GM21825 (cell line): ENCODE measurements around the gene PBX1.

Source experiments
- ATAC-seq: cut with Tn5 transposase; IDR thresholded peaks from one replicate; pipeline ENCODE4 v1.9.1; 2021; ENCODE audit warnings: mild to moderate bottlenecking, moderate library complexity; ENCODE audit not compliant: unreplicated experiment

PBX1 gene

GRCh38 chr1:164689672-164690511 is 130.9 kb downstream of the PBX1 start:
- no peak for ATAC-seq

GRCh38 chr1:164692420-164692819 is 133.4 kb downstream of the PBX1 start:
- ATAC-seq = no peak

- no peak for ATAC-seq
These were observed 134.8 kb downstream of the PBX1 start for GRCh38 chr1:164693564-164694359.

GRCh38 chr1:164694505-164694904 is 135.5 kb downstream of the PBX1 start:
- no peak for ATAC-seq

GRCh38 chr1:164695956-164696665 is 137.1 kb downstream of the PBX1 start:
- ATAC-seq = no peak

- ATAC-seq = no peak
These were observed 141.0 kb downstream of the PBX1 start for GRCh38 chr1:164699815-164700491.

GRCh38 chr1:164700683-164701082 is 141.7 kb downstream of the PBX1 start:
- ATAC-seq = no peak

GRCh38 chr1:164701189-164701761 is 142.3 kb downstream of the PBX1 start:
- ATAC-seq = no peak

- ATAC-seq = no peak
These were observed 143.2 kb downstream of the PBX1 start for GRCh38 chr1:164702216-164702615.

GRCh38 chr1:164702664-164703063 is 143.7 kb downstream of the PBX1 start:
- no peak for ATAC-seq

- ATAC-seq = no peak
These were observed 144.5 kb downstream of the PBX1 start for GRCh38 chr1:164703463-164703862.

- ATAC-seq = no peak
These were observed 145.0 kb downstream of the PBX1 start for GRCh38 chr1:164703960-164704411.

GRCh38 chr1:164704954-164705353 is 146.0 kb downstream of the PBX1 start:
- ATAC-seq = no peak

- no peak for ATAC-seq
These were observed 147.6 kb downstream of the PBX1 start for GRCh38 chr1:164706606-164706987.

GRCh38 chr1:164707868-164708331 is 148.9 kb downstream of the PBX1 start:
- no peak for ATAC-seq

GRCh38 chr1:164708596-164708995 is 149.6 kb downstream of the PBX1 start:
- ATAC-seq = no peak

- ATAC-seq = no peak
These were observed 150.1 kb downstream of the PBX1 start for GRCh38 chr1:164709126-164709525.

- no peak for ATAC-seq
These were observed 150.7 kb downstream of the PBX1 start for GRCh38 chr1:164709541-164710278.

- no peak for ATAC-seq
These were observed 153.4 kb downstream of the PBX1 start for GRCh38 chr1:164712131-164713036.
